HG02943 (cell line): ENCODE measurements around the gene CCN6.
"Not testable (repeated sequence)": the region's sequence is repeated elsewhere in the genome, so short reads cannot be mapped to it uniquely, and the experiment has no call there.

Experiments used
- ATAC-seq: cut with Tn5 transposase; IDR thresholded peaks from one replicate; pipeline ENCODE4 v1.9.1; 2021; ENCODE audit warnings: mild to moderate bottlenecking, low read depth, moderate library complexity; ENCODE audit not compliant: unreplicated experiment

CCN6 gene

GRCh38 chr6:112049026-112049799 is 4.7 kb upstream of the CCN6 start:
- ATAC-seq, result no peak

DNA sequence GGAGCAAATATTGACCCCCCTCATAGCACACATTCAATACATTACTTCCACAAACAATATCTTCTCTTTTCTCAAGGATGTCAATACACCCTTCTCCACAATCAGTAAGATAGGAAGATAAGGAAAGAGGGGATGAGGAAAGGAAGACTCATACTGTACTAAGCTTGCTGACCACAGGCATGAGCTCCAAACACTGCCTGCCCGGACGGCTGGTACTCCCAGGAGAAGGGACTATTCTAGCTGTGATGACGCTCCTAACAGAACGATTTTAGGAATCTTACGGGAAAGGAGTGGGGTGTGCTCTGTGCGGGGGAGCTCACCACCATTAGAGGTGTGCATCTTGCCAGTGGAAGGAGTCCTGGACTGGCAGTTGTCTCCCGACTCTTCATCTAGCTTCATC is 3.9 kb upstream of the CCN6 start:
- no peak for ATAC-seq

DNA sequence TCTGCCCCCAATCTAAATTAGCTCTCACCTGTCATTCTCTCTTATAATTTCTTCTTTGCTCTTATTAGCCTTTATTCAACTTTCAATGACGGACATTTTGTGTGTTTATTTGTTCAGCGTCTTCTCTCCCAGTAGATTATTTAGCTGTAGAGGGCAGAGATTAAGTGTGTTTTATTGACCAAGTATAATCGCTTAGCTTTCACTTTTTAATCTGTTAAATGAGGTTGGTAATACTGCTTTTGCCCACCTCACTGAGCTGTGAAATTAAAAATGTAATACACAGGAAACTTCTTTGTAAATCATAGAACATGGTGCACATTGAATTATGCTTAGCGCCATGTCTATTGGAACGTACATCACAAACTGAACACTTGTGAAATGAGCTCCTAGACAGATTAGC is 3.5 kb upstream of the CCN6 start:
- no peak for ATAC-seq

DNA sequence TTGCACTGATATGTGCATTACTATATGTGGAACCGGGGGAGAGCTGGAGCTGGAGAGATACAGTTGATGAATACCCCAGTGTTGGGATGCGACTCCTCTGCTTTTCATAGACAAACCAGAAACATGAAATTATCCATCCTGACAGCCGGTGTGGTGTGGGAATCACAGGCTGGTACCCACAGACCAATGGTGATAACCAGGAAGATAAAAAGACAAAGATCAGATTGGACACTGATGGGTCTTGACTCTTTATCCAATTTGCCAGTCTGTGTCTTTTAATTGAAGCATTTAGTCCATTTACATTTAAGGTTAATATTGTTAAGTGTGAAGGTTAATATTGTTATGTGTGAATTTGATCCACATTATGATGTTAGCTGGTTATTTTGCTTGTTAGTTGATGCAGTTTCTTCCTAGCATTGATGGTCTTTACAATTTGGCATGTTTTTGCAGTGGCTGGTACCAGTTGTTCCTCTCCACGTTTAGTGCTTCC is 2.6 kb upstream of the CCN6 start:
- not testable (repeated sequence) for ATAC-seq

GRCh38 chr6:112054555-112055190 is 769 bp downstream of the CCN6 start:
- no peak for ATAC-seq

DNA sequence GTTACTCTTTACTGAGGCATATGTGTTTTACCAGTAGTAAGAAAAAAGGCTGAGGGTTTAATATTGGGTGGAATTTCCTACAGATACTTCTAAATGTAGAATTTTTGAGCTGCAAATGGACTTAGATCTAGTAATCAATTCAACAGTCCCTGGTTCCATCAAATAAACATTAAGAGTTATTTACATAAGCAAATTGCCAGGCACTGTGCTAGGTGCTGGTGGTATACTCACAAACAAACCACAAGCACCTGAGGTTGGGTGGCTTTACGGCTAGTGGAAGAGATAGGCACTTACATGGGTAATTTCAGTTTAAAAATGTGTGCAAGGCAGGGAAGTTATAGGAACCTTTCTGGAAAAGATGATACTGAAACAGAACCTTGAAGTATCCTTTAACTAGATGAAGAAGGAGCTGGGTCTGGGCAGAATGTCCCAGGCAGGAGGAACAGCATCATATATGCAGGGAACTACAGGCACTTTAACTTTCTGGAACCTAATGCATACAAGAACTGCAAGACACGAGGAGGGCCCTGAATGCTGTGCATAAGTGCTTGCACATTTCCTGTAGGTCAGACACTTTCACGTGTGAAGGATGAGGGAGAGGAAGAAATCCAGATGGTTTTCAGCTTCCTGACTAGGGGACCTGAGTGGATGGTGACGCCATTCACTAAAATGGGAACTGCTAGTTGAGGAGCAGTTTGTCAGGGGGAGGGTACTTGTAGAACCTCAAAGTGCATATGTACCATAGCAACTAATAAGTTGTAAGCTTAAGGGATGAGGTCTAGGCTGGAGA is 4.5 kb downstream of the CCN6 start:
- no peak for ATAC-seq

DNA sequence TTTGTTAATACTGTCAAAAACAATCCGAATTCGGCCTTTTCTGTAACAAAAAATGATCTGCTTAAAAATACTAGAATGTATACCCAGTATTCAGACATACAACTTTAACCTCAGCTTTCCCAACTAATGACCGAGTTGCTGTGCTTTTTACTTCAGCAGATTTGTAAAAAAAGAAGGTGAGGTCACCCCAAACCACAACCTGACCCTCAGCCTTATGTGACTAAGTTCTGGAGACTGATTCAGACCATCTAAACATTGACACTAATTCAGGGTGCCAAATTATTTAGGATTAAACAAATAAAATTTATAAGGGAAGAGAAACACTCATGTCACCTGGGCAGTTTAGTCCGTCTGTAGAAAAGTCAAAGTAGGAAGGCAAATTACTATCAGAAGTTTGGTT is 7.7 kb downstream of the CCN6 start:
- no peak for ATAC-seq

DNA sequence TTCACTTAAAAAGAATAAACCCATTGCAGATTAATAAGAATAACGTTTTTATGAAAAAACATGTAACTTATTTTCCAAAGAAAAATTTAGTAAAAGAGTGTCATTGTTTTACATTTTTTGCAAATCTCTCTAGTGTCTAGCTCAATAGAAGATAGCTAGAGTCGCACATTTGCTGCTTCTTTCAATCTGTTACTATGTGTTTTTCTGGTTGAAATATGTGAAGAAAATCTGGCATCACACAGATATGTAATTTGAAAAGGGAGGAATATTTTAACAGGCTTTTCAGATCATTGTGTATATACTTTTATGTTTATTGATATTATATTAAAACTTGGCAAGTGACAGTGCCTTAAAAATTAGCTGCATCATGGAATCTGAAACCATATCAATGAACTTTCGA is 9.1 kb downstream of the CCN6 start:
- ATAC-seq, result no peak

DNA sequence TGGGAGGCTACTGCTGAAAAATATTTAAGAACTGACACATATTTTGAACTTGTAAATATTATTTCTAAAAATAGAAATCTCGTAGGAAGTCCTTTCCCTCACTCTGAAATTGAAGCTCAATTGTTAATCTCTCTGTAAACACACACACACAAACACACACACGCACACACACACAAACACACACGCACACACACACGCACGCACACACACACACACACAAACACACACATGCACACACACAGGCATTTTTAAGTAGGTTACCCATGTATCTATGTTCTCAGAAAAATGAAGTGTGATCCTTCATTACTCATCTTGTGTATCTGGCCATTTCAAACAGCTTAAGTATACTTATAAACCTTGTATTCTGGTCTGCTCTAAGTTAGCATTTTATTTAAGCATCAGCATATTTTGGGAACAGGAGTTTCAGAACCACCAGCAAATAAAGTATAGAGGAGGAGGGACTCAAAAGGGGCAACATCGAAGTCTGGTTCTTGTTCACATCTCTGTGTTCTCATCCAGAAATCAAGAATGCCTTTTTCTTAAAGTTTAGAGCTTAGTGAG is 11.6 kb downstream of the CCN6 start:
- ATAC-seq, result no peak

DNA sequence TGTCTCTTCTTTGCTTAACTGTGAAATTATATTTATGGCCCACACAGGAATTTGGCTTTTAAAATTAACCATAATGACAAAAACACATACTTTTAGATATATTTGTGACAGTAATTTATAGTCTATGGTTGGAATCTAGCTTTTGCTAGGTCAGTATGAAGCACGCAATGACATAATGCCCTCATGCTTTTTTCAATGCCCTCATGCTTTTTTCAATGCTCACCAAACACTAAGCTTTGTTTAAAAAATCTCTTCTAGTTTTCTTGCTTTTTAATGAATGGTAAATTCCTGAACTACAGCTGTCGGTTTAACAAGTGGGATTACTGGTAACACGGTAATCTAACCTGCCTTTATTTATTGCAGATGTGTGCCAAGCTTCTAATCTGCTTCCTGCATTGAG is 12.7 kb downstream of the CCN6 start:
- no peak for ATAC-seq

DNA sequence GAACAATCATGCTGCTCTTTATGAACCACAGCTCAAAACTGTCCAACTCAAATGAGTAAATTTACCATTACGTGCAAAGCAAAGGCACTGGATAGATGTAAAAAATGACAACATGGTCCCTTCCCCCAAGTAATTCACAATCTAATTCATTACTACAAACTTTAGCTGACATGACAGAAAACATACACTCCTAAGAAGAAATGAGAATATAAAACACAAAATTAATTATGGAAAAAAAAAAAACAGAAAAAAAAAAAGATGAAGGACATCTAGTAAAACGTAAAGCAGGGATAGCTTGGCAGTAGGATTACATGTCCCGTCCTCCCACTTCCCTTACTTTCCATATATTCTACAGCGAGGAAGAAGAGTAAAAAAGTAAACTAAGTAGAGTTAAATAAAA is 27.7 kb downstream of the CCN6 start:
- ATAC-seq, result no peak

- ATAC-seq, result no peak
Observed at GRCh38 chr6:112085286-112086065, 31.6 kb downstream of the CCN6 start.

DNA sequence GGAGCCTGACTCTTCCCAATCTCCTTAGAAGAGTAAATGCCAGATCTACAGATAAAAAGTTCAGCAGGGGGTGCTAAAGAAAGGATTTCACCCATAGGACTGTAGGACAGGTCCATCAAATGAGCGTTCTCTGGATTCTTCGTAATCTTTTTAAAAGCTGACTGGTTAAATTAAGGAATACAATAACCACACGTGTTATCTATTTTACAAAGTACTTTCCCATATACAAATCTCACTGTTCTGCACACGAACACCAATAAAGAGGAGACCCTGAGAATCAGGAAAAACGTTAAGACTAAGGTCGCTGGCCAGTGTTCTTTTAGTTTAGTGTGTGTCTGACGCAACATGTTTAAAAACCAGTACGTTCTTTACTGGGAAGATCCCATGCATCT is 32.8 kb downstream of the CCN6 start:
- peak; percentile 32 for ATAC-seq

- ATAC-seq, result peak; percentile 98
Observed at GRCh38 chr6:112087136-112087911, 33.4 kb downstream of the CCN6 start, which contains the start of the genes FAM229B and TUBE1. FAM229B (plus strand) TSS chr6:112087591; CDS start chr6:112099284, 11,693 bp downstream. TUBE1 (minus strand) TSS chr6:112087482; CDS start chr6:112087434, 48 bp downstream.

GRCh38 chr6:112087916-112088315 is 34.0 kb downstream of the CCN6 start:
- no peak for ATAC-seq

GRCh38 chr6:112096901-112097300 is 43.0 kb downstream of the CCN6 start:
- no peak for ATAC-seq

GRCh38 chr6:112100561-112100960 is 46.7 kb downstream of the CCN6 start:
- no peak for ATAC-seq

- not testable (repeated sequence) for ATAC-seq
Observed at GRCh38 chr6:112106026-112106425, 52.1 kb downstream of the CCN6 start.

DNA sequence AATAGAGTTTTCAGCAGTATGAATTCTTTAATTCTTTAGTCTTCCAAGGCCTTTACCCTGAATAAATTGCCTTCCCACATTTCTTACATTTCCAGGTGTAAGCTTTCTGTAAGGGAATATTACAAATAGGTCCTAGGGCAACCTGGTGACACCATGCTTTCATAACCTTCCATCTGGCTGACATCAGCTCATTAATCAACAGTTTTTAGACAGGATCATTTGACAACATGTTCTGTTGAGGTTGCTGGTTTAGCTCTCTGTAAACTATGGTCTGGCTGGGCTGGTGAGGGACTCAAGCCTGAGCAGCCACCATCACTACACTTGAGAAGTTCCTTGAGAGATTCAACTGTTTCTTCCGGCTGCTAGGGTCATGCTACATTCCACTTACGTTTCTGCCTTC is 52.7 kb downstream of the CCN6 start:
- no peak for ATAC-seq
